Neural progenitor cell (in vitro differentiated cells): Measurements from ENCODE around the gene GFOD1.

ENCODE experiments used
- CTCF ChIP-seq: fragments of 200-600 bp; sonication (generic); IDR thresholded peaks from 2 replicates; pipeline ENCODE4 v1.5.1; 2017; ENCODE audit warnings: antibody characterized with exemption, mild to moderate bottlenecking
- EZH2 ChIP-seq: fragments of 200-600 bp; sonication (generic); IDR thresholded peaks from 2 replicates; pipeline ENCODE4 v1.6.1; 2017; ENCODE audit warnings: antibody characterized with exemption, mild to moderate bottlenecking, moderate library complexity
- EZH2phosphoT487 ChIP-seq: fragments of 200-600 bp; sonication (generic); IDR thresholded peaks from 2 replicates; pipeline ENCODE4 v1.6.1; 2017; ENCODE audit warnings: antibody characterized with exemption

DNA sequence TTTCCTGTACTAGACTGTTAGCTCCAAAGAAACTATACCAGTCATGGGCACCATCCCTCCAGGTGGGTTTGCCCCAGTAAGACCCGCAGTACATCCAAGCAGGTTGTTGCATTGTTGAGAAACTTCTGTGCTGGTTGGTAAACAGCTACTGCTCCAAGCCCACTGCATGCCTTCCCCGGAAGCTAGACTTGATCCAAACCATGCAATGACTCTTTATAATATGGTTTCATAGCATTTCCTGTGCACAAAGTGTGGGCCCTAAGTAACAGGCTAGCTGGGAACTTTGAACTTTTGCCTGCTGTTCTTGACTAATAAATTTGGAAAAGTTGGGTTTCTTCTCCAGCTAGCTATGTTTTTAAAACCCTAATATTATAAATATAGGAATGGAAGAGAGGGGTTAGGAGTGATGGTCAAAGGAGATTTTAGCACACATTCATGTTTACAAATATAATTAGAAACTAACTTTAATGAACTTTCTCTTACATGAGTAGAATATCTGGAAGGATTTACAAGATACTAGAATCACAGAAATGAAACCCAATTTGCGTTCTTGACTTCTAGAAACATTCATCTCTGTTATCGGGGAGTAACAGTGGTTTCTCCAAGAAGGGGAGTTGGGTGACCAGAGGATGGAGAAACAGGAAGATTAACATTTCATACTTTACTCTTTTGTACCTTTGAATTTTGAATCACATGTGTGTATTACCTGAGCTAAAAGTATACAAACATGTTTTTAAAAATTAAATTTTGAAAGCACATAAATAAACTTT, 51.7 kb downstream of the GFOD1 start:
- TF ChIP-seq CTCF (no peak), EZH2 (no peak), EZH2phosphoT487 (no peak)
